Iris pigment epithelial cell (primary cell): ENCODE results near the gene RAB29.
"Not testable (repeated sequence)": the region's sequence is repeated elsewhere in the genome, so short reads cannot be mapped to it uniquely, and the experiment has no call there.

Experiments used
- DNase-seq: peaks from one replicate; pipeline ENCODE4 v3.0.0-alpha.2; 2011; ENCODE audit warnings: low read depth

Gene RAB29, protein sequence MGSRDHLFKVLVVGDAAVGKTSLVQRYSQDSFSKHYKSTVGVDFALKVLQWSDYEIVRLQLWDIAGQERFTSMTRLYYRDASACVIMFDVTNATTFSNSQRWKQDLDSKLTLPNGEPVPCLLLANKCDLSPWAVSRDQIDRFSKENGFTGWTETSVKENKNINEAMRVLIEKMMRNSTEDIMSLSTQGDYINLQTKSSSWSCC

DNA sequence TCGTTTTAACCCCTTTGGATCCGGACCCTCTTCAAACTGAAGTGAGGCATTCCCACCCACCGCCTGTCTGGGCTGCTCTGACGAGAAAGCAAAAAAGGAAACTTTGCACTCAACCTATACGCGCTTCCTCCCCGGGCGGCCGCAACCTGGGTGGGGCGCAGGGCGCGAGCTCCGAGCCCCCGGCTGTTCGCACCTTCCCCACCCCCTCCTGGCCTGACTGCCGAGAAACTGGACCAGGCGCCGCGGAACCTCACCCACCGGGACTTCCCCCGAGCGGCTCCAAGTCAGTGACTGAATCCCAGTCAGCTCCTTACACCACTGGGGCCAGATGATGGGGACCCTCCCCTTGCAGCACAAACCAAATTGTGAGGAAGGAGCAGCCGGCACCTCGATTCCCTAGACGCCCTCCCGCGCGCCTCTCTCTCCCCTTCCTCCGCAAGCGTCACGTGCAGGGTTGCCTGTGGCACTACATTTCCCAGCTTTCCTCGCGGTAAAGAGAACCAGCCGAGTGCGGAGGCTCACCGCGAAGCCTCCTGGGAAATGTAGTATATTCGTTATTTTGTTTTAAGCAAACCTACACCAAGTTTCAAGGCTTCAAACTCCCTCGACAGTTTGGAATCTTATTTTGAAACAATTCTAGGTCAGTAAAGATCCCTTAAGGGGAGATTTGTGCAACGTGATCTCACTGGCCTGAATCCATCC lies at the start of gene RAB29:
RAB29 (minus strand) TSS at position 468 of the 702 bp plus-strand sequence. CDS start 526 bp downstream, outside the sequence.
- DNase-seq = peak; percentile 81

DNA sequence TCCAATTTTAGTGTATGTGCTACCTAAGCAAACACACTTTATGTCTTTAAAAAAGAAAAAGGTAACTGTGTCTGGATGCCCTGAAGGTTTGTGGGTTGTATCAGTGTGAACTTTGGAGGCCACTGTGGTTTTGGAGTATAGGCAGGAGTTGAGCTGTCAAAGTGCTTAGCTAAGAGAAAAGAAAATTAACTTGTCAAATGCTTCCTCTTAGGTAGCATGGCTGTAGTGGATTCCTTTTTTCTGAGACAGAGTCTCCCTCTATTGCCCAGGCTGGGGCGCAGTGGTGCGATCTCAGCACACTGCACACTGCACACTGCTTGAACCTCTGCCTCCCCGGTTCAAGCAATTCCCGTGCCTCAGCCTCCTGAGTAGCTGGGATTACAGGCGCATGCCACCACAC lies 48.9 kb upstream of the RAB29 start:
- no peak for DNase-seq

DNA sequence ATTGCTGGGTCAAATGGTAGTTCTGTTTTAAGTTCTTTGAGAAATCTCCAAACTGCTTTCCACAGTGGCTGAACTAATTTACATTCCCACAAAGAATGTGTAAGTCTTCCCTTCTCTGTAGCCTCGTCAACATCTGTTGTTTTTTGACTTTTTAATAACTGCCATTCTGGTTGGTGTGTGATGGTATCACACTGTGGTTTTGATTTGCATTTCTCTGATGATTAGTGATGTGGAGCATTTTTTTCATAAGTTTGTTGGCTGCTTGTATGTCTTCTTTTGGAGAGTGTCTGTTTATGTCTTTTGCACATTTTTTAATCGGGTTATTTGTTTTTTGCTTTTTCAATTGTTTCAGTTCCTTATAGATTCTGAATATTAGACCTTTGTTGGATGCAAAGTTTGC lies 48.0 kb upstream of the RAB29 start:
- DNase-seq = not testable (repeated sequence)

DNA sequence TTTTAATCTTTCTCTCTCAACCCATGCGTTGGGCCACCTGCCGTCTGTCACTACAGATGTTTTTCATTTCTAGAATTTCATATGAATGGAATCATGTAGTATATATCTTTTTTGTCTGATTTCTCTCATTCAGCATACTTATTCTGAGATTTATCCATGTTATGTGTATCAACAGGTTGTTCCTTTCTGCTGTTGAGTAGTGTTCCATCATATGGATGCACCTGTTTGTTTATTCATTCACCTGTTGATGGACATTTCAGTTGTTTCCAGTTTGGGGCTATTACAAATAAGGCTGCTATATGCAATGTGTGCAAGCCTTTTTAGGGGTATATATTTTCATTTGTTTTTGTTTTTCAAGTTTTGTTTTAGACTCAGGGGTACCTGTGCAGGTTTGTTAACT lies 47.1 kb upstream of the RAB29 start:
- no peak for DNase-seq

DNA sequence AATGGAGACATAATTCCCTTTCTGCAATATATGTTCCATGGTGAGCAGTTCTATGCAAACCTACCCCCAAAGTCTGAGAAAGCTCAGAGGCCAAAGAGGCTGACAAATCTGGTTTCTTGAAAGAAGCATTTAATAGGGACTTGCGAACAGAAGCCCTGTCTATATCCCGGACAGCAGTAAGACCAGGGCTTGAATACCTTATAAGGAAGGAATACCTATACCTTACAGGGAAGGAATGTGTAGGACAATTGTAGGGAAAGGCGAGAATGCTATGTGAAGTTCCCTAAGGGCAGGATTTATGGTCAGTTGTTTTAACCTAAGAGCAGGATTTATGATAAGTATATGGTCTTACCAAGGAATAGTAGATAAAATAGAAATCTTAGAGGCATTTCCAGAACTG lies 42.7 kb upstream of the RAB29 start:
- DNase-seq = no peak

DNA sequence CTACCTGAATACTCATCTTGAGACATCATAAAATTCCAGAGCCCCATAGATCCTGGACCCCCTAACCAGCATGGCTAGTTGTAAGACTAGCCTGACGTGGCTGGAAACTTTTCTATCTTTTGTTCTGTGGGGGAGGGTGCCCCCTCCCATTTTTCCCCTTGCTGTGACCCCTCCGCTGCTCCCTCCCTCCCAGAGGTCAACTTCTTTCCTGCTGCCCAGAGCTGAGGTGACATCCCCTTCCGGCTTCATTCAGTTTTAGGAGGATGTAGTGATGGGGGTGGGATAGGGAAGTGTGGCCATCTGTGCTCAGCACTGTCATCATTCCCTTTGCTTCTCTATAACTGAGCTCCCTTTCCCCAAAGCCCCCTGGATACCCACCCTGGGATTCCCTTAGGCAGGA lies 42.1 kb upstream of the RAB29 start:
- no peak for DNase-seq

DNA sequence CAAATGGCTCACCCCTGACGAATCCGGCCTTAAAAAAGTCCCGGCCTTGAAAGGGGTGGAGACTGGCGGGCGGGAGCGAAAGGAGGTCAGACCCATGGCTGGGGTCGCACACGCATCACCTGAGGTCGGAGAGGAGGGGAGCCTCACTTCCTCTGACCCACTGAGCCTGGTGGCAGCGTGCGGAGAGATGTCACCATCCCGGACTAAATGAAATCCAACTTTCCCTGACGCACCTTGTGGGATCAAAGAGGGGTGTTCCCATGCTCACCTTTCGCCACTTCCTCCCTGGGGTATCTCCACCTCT lies 38.4 kb upstream of the RAB29 start:
- DNase-seq = no peak

DNA sequence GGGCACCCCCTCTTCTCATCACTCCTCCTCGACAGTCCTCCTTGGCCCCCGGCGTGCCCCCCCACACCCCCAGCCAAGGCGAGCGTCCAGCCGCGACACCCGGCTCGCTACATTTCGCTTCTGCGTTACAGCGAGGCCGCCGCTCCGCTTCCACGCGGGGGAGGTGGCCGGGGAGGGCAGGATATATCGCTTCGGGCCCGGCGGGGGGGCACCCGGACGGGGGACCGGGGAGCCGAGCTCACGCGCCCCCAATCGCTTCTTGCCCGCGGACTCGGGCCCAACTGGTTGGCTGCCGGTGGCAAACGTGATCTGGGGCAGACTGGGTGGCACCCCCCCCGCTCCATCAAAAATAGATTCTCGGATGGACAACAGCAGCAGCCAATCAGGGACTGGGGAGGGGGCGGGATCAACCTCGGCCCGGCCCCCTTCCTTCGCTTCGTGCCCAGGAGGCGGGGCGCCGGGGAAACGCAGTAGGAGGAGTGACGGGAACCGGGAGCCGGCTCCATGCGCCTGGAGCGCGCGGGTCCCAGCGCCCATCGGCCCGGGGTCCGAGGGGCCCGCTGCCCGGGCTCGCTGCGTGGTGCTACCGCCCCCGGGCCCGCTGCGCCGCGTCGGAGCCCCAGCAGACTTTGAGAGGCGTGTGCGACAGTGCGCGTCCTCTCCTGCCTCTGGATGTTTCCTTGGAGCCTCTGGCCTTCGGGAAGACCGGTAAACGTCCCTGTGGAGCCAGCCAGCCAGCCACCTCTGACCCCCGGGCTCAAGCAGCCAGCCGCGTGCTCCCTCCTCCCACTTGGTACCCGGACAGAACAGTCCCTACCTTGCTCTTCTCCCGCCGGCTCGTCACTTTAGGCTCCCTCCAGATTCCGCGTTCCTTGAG lies 37.8 kb upstream of the RAB29 start, which contains the start of gene SLC41A1:
SLC41A1 (minus strand) TSS at position 321 of the 877 bp plus-strand sequence. CDS start 2,757 bp downstream, outside the sequence.
- peak; percentile 88 for DNase-seq

DNA sequence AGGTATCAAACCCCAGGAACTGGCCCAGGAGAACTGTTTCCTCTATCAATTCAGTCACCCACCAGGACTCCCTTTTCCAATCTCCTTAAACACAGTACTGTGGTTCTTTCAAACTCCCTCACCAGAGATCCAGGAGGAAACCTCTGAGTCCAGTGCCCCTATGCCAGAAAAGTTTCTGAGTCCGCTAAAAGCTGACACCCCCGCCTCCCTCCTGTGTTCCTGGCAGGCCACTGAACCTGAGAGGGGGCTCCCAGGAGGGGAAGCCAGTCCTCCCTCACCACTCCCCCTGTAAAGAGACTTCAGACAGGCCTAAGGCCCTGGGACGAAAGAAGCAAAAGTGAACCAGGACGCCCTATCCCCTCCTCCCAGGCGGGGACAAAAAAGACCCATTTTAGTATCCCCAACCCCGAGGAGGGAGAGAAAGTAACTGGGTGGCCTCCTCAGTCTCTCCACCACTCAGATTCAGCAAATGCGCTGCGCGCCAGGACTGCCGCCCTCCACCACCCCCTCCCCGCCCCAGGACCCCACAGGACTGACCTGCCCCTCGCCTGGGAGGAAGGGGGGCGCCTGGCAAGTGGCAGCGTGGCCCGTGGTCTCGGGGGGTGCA lies 37.1 kb upstream of the RAB29 start:
- peak; percentile 15 for DNase-seq

DNA sequence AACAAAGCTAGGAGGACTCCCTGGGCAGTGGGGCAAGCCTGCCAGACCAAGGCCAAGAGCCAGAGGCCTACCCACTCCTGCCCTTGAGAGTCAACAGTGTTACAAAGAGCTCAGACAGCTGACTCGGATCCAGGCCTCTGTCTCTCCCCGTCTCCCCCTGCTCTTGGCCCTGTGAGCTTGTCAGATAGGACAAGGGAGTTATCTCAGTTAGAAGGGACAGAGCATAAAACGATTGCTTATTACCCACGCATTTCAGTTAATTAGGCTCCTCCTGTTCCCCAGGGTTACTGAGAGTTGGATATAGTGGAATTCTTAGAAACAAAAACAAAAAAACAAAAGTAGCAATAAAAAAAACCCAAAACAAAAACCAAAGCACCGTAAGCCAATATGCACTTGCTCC lies 36.4 kb upstream of the RAB29 start:
- DNase-seq = peak; percentile 13

DNA sequence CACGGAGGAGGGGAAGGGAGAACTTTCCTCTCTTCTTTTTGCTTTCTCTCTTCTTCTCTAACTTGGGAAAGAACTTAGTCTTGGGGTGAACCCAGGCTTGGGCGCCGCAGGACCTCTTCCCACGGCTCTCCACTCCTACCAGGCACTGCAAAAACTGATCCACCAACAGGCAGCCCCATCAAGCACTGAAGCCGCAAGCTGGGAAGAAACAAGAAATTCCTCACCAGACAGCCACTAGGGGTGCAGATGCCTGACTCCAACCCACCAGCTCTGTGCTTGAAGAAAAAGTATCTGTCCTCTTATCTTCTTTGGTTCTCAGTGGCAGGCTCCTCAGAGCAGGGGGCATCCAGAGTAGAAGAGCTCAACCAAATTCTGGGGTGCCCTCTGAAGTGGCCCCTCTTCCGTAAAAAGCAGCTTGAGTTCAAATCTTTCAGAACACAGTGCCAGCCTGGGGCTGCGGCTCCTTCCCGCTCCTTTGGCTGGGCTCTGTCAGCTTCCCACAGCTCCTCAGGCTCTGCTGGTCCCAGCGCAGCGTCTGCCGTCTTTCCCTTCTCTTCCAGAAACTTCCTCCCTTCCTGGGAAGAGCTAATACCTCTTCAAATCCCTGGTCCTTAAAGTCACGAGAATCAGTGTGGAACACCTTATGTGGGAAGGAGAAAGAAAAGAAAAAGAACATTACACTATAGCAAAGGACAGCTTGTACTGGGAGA lies 35.3 kb upstream of the RAB29 start:
- peak; percentile 36 for DNase-seq

DNA sequence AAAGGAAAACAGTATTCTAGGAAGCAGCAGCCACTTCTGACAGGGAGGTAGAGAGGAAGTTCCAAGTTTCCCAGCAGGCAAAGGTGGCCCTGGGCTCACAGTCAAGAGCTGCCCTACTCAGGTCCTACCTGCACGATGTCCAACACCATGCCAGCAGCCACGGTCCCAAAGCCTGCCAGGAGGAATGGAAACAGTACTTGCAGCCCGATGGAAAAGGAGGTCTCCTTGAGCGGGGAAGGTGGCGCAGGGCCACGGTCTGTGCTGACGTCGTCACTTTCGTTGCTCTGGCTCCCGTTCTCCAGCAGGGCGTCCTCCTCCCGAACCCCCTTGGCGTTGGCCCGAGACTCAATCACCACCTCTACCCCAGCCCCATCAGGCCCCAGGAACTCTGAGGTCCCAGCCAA lies 34.7 kb upstream of the RAB29 start:
- no peak for DNase-seq

DNA sequence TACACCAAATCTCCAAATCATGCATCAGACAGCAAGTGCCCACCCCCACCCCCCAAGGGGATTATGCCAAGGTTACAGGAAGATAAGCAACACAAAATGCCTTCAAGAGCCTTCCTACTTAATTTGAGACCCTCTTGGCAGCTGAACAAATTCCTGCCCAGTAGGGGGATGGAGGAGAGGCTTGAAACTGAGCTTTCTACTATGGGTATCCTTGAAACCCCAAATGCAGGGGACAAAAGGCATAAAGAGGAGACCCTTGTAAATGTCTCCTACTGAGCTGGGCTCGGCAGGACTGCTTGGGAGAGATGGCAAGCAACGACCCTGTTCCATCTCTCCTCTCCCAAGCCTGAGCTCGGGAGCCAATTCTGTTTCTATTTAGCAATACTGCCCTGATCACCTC lies 34.2 kb upstream of the RAB29 start:
- no peak for DNase-seq

DNA sequence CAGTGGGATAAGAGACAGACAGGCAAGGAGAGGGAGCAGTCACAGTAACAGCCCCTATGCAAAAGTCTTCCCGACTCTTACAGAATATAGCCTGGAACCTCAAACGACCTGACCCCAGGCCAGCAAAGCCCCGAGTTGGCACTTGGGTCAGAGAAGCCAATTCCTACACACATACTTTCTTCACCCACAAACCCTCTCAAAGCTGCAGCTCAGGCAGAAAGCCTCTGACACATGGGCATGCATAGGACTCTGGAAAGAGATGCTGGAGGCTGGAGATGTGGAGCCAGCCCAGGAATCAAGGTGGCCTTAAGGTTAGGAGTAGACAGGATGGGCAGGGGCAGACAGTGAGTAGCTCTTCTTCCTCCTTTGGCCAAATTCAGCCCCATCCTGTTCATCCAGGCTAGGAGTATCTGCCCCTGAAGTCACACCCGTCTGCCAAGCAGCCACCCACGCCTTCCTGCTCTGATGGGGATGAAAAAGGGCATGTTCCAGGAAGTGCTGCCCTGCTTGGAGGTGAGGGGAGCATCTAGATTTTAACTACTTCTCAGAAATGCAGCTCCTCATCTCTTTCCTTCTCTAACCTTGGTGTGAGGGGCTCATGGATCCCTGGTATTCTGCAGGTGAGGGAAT lies 29.9 kb upstream of the RAB29 start:
- no peak for DNase-seq

DNA sequence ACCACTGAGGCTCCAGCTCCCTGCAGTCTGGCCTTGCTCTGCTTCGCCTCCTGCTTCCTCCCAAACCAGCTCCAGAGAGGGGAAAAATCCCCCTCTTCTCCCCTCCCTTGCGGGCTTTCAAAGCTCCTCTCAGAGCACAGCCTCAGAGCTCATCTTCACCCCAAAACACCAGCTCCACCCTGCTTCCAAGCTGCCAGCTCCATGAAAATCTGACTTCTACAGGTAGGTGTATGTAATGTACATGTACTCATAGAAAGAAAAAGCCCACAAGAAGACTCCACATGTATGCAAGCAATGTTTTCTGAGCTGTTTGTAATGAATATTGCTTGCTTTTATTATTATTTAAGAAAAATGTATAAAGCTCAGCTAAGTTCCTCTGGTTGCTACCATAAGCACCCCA lies 29.3 kb upstream of the RAB29 start:
- DNase-seq = no peak

DNA sequence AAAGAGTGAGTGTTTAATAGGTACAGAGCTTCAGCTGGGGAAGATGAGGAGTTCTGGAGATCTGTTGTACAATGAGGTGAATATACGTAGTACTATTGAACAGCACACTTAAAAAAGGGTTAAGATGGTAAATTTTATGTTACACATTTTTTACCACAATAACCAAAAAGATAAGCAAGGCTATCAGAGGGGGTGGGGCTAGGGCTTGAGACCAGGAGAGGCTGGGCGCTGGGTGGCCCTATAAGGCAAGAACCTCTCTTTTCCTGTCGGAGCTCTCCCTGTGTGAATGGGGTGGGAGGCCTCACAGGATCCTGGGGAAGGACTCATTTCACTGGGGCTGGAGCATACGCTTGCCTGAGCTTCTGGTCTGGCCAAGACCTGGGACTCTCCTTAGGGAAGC lies 28.7 kb upstream of the RAB29 start:
- DNase-seq = no peak

DNA sequence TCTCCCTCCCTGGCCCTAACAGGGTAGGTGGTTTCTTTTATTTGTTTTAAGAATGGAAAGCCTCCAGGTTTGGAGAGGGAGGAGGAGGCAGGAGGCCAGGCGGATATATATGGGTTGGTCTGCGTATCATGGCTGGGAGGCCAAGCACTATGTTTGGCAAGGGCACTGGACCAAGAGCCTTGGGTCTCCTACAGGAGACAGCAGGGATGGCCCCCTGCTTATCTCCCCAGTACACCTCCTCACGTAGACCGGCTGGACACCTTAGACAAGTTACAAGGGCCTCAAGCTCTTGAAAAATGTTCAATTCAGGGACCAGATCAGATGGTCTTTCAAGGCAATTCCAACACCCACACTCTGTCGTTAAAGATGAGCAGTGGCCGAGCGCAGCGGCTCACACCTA lies 26.8 kb upstream of the RAB29 start:
- DNase-seq = no peak

DNA sequence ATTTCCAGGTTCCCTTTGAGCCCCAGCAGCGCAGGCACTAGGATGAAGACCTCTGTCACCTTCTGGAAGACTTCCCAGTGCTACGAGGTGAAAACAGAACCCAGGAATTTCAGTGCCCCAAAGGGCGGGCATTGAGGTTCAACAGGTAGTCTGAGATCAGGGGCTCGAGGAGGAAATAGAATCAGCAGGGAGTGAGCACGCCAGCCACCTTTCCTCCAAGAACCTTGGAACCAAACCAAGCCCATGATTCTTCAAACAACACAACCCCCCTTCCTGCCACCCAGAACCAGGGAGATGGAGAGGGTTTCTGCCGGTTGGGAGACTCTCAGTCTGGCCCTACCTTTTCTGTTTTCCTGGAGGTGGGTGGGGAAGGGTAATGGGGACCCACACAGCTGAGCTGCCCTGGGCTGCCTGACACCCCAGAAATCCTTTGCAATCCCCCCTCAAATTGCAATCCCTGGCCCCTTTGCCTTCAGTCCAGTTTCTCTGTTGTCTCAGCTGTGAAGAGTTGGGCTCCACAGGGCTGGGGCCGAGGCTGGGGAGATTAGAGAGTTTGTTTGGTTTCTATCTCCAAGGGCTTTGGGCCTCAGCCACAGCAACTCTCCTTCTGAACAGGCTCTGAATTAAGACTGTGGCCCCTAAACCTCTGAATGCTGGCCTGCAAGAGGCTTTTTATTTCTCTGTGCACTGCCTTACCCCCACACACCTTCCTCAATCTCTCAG lies 25.9 kb upstream of the RAB29 start:
- no peak for DNase-seq

DNA sequence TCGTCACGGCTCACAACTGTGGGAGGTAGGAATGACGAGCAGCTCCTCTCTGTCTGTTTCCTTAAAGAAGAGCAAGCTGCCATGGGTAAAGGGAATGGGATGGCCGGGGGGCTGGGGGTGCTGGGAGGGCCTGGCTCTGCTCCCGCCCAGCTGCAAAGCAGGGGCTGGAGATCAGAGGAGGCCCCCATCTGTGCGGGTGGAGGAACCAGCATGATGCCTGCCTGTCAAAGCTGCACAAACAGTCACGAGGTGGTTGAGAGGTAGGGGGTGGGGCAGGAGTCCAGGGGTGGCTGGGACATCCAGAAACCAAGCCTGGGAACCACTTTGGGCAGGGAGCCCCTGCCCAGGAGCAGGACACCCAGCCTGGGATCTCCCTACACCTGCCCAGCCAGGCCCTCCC lies 25.1 kb upstream of the RAB29 start:
- DNase-seq = no peak

DNA sequence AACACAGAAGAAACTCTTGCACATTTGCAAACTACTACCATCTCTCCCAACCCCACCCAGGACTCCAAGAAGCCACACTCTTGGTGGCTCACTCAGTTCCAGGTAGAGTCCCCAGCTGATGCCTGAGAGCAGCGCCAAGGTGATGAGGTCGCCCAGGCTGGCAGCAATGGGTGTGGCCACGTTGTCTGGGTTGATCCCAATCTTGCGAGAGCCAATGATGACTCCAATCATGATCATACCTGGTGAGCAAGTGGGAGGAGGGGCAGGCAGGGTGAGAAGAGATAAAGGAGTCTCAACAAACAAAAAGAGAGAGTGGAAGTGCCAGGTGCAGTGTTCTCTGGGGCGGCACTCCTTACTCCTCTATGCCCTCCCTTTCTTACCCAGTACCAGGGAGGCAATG lies 23.3 kb upstream of the RAB29 start:
- no peak for DNase-seq

DNA sequence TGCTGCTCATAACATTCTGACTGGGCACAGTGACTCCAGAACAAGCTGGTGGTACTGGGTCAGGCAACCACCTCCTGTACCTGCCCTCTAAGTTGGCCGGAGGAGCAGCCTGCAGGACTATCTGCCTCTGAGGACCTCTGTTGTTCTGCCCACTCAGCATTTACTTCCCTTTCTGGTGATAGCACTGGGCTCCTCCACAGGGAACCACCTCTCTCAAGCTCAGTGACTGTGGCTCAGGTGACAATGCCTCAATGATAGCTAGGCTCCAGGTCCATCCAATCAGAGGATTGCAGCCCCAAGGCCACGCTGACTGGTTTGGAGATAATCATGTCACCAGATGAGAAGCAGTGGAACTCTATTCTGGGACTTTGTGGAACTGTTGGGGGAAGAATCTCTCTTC lies 21.9 kb upstream of the RAB29 start:
- DNase-seq = no peak
